Fibroblast of pulmonary artery (primary cell): Measurements from ENCODE around the gene RNF208.

Experiments
- DNase-seq: peaks from one replicate; pipeline ENCODE4 v3.0.0-alpha.2; 2010; ENCODE audit warnings: low read depth
- H3K4me3 ChIP-seq: replicated peaks from 2 replicates; pipeline ENCODE4 v1.5.1; 2011; ENCODE audit warnings: low read depth, mild to moderate bottlenecking, control low read depth, low read length, moderate library complexity
- CTCF ChIP-seq: IDR thresholded peaks from 2 replicates; pipeline ENCODE4 v1.5.1; 2011; ENCODE audit warnings: mild to moderate bottlenecking, control low read depth, low read length, inconsistent platforms; ENCODE audit errors: missing control alignments

The RNF208 gene

GRCh38 chr9:137202966-137203365 lies 19.1 kb downstream of the RNF208 start:
- TF ChIP-seq CTCF = no peak
- DNase-seq = no peak
- H3K4me3 ChIP-seq = no peak overlapping the region

- peak overlapping the region; percentile 69 for H3K4me3 ChIP-seq
- no peak for TF ChIP-seq CTCF
- DNase-seq = no peak
These were observed 20.7 kb downstream of the RNF208 start for GRCh38 chr9:137201205-137201868.

- DNase-seq = peak; percentile 99
- no peak for TF ChIP-seq CTCF
- peak within 1 kb of the TSS; percentile 69 for H3K4me3 ChIP-seq
These were observed 21.5 kb downstream of the RNF208 start, which contains the start of gene TPRN for GRCh38 chr9:137200311-137201204. TPRN (minus strand) TSS chr9:137200741; CDS start chr9:137200711, 30 bp downstream.

- DNase-seq = peak; percentile 25
- no peak for TF ChIP-seq CTCF
- H3K4me3 ChIP-seq = peak overlapping the region; percentile 46
These were observed 22.5 kb downstream of the RNF208 start for GRCh38 chr9:137199411-137200121.

- no peak for DNase-seq
- peak overlapping the region; percentile 46 for H3K4me3 ChIP-seq
- TF ChIP-seq CTCF = no peak
These were observed 23.1 kb downstream of the RNF208 start for GRCh38 chr9:137198902-137199283.

GRCh38 chr9:137198051-137198901 lies 23.8 kb downstream of the RNF208 start:
- TF ChIP-seq CTCF = no peak
- no peak overlapping the region for H3K4me3 ChIP-seq
- no peak for DNase-seq
